C4-2B (cell line): ENCODE data around the gene IQCF6.

Experiments used
- H3K27ac ChIP-seq: fragments of 450-650 bp; 2 replicates; pipeline ENCODE4 v1.5.1; 2017
- CTCF ChIP-seq: fragments of 450-650 bp; conservative IDR thresholded peaks from 2 replicates; pipeline ENCODE4 v1.5.1; 2017; ENCODE audit warnings: mild to moderate bottlenecking
- ZFX ChIP-seq: fragments of 450-650 bp; IDR thresholded peaks from 2 replicates; pipeline ENCODE4 v1.6.1; 2017

IQCF6 gene

GRCh38 chr3:51739110-51739509, 39.9 kb downstream of the IQCF6 start:
- TF ChIP-seq CTCF, result no peak
- no peak for TF ChIP-seq ZFX
- H3K27ac ChIP-seq, result no peak overlapping the region

GRCh38 chr3:51735950-51736349, 43.1 kb downstream of the IQCF6 start:
- H3K27ac ChIP-seq, result no peak overlapping the region
- TF ChIP-seq CTCF (no peak), ZFX (no peak)

GRCh38 chr3:51735039-51735438, 44.0 kb downstream of the IQCF6 start:
- no peak for TF ChIP-seq ZFX
- TF ChIP-seq CTCF, result no peak
- H3K27ac ChIP-seq, result no peak overlapping the region

GRCh38 chr3:51734572-51734907, 44.5 kb downstream of the IQCF6 start:
- no peak overlapping the region for H3K27ac ChIP-seq

GRCh38 chr3:51733859-51734571, 45.0 kb downstream of the IQCF6 start:
- H3K27ac ChIP-seq, result no peak overlapping the region
- TF ChIP-seq CTCF (no peak), ZFX (no peak)

More at GRCh38 chr3:51734572-51734907, 44.5 kb downstream of the IQCF6 start:
- TF ChIP-seq CTCF, result no peak
- no peak for TF ChIP-seq ZFX

- TF ChIP-seq CTCF, result no peak
- no peak for TF ChIP-seq ZFX
Observed at GRCh38 chr3:51729042-51729633, 49.9 kb downstream of the IQCF6 start.

More at GRCh38 chr3:51729042-51729633, 49.9 kb downstream of the IQCF6 start:
- no peak overlapping the region for H3K27ac ChIP-seq
